Caco-2 (cell line): ENCODE measurements around the gene TMCC1. TPM values are rescaled to one million over a fixed set of nuclear protein-coding genes. Genes with fewer than 3 reads are reported as not detected.
A peak's percentile ranks its signal among the peaks of the same experiment; 100 is the strongest.

Experiments
- BruUV-seq: library from RNA; stranded (reverse); fragments of 400-500 nt; replicated peaks from 2 replicates; lab custom pipeline; 2021; lab: Mats Ljungman, UMichigan
- CTCF ChIA-PET: fragments of 300-600 bp; sonication (Branson Sonifier 250); formaldehyde crosslinking; loops from one replicate; lab custom pipeline; 2022; ENCODE audit warnings: antibody characterized with exemption; lab: Charles Lee
- POLR2A ChIA-PET: fragments of 300-600 bp; sonication (Branson Sonifier 250); formaldehyde crosslinking; loops from one replicate; lab custom pipeline; 2022; ENCODE audit warnings: antibody characterized with exemption; lab: Charles Lee
- DNase-seq, 2 experiments: peaks; one replicate each; pipeline versions ENCODE4 v3.0.0 to v3.0.0-alpha.2; 2020 to 2022
- H3K27me3 ChIP-seq: replicated peaks from 2 replicates; pipeline ENCODE4 v1.6.0; 2011; ENCODE audit warnings: low read length; ENCODE audit not compliant: control insufficient read depth, insufficient read depth
- H3K36me3 ChIP-seq: 2 replicates; pipeline ENCODE4 v1.5.1; 2011; ENCODE audit warnings: low read length; ENCODE audit not compliant: control insufficient read depth, insufficient read depth
- H3K4me1 ChIP-seq: fragments of 250-450 bp; sonication (Bioruptor Pico); 2 replicates; pipeline ENCODE4 v1.5.1; 2020; ENCODE audit warnings: mild to moderate bottlenecking
- H3K4me3 ChIP-seq: 2 replicates; pipeline ENCODE4 v1.5.1; 2011; ENCODE audit warnings: low read depth, mild to moderate bottlenecking, control low read depth, low read length
- H3K9me3 ChIP-seq: fragments of 250-450 bp; sonication (Bioruptor Pico); 2 replicates; pipeline ENCODE4 v1.5.1; 2020; ENCODE audit warnings: mild to moderate bottlenecking, moderate library complexity
- H3K27ac Mint-ChIP-seq: one replicate; pipeline ENCODE4 v1.8.0; 2022; ENCODE audit warnings: mixed read lengths; ENCODE audit not compliant: unreplicated experiment
- H3K27me3 Mint-ChIP-seq: one replicate; pipeline ENCODE4 v1.8.0; 2022; ENCODE audit warnings: mixed read lengths; ENCODE audit not compliant: insufficient read depth, unreplicated experiment
- H3K36me3 Mint-ChIP-seq: one replicate; pipeline ENCODE4 v1.8.0; 2022; ENCODE audit warnings: mild to moderate bottlenecking, mixed read lengths; ENCODE audit not compliant: insufficient read depth, unreplicated experiment
- H3K4me1 Mint-ChIP-seq: one replicate; pipeline ENCODE4 v1.8.0; 2022; ENCODE audit warnings: low read depth, mixed read lengths; ENCODE audit not compliant: unreplicated experiment
- H3K4me3 Mint-ChIP-seq: one replicate; pipeline ENCODE4 v1.8.0; 2022; ENCODE audit warnings: mild to moderate bottlenecking, moderate library complexity, mixed read lengths; ENCODE audit not compliant: unreplicated experiment
- H3K9me3 Mint-ChIP-seq: one replicate; pipeline ENCODE4 v1.8.0; 2022; ENCODE audit warnings: mixed read lengths; ENCODE audit not compliant: unreplicated experiment
- CTCF ChIP-seq, 2 experiments: fragments of 200-600 bp in 1 of 2; IDR thresholded peaks; 1 replicate in 1 of 2; 2 replicates in 1 of 2; pipeline versions ENCODE4 v1.5.1 to v1.8.0; 2011 to 2022; ENCODE audit warnings: antibody characterized with exemption in 1 of 2, control low read depth in 1 of 2, inconsistent platforms in 1 of 2, low read depth in 1 of 2, low read length in 1 of 2, mild to moderate bottlenecking in 1 of 2, moderate library complexity in 1 of 2; ENCODE audit not compliant: insufficient read depth in 1 of 2, severe bottlenecking in 1 of 2, unreplicated experiment in 1 of 2
- intact Hi-C: fragments of 100-400 bp; cut with micrococcal nuclease; formaldehyde crosslinking; loops from one replicate; pipeline ENCODE4 v1.10.0; 2022; ENCODE audit not compliant: unreplicated experiment
- total RNA-seq: library from RNA; stranded (reverse); gene quantifications from 2 replicates; pipeline ENCODE4 v1.2.3, GENCODE V29; 2022

The TMCC1 gene
- total RNA-seq, 1 experiment from 2014 or later, result 27.8 TPM

GRCh38 chr3:129829640-129830039 lies 63.9 kb downstream of the TMCC1 start:
- no peaks in the 10 kb centered on the region for H3K36me3 ChIP-seq
- peak; percentile 56 to 59 for DNase-seq
- H3K9me3 ChIP-seq, result no peaks in the 10 kb centered on the region
- H3K4me1 ChIP-seq, result 0 out of 2 replicates have a peak, but pooled peaks cover 9% of the 10 kb centered on the region
- H3K27me3 ChIP-seq, result no peaks in the 10 kb centered on the region
- POLR2A ChIA-PET, result no interaction called here
- Mint-ChIP-seq H3K36me3 (peaks cover 6% of the 10 kb centered on the region), H3K9me3 (no peaks in the 10 kb centered on the region), H3K27me3 (no peaks in the 10 kb centered on the region), H3K4me1 (peaks cover 20% of the 10 kb centered on the region), H3K27ac (no peak overlapping the region), H3K4me3 (no peak overlapping the region)
- H3K4me3 ChIP-seq, result no peak overlapping the region
- no TSS peak for BruUV-seq
- peak; percentile 54 to 69 for TF ChIP-seq CTCF (IDR thresholded peaks at IDR 0.05; ENCODE audit: insufficient read depth in 1 of 2, low read depth in 1 of 2, low read length in 1 of 2, severe bottlenecking in 1 of 2, unreplicated experiment in 1 of 2)
- CTCF ChIA-PET, result interaction anchor here (0.7 to 1.9 kb wide), 4 partner anchors 129 to 446 kb away, joined by 3 to 9 read pairs (median 6); no protein-coding TSS in a partner anchor
- intact Hi-C loops, result loop anchor here (1.0 kb wide), 5 partner anchors 105 to 446 kb away; no protein-coding TSS in a partner anchor

DNA sequence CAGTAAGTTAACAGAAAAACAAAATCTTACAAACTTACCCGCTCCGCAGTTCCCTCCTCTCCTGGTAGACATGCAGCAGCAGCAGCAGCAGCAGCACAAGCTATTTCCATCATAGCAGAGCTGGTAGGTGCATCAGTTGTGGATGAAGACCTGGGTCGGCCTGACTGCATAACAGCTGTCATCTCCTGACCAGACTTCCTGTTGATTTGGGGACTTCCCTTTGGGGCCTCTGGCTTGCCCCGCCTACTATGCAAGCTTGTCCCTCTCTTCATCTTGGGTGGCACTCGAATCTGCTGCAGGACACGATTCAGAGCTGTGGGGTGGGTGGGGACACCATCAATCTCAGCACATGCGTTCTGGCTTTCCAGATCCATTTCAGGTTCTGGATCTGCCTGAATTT lies 65.7 kb downstream of the TMCC1 start:
- H3K27me3 ChIP-seq, result no peaks in the 10 kb centered on the region
- Mint-ChIP-seq H3K4me1 (peaks cover 14% of the 10 kb centered on the region), H3K36me3 (peaks cover 6% of the 10 kb centered on the region), H3K27ac (no peak overlapping the region), H3K27me3 (no peaks in the 10 kb centered on the region), H3K9me3 (no peaks in the 10 kb centered on the region), H3K4me3 (no peak overlapping the region)
- CTCF ChIA-PET, result no interaction called here
- BruUV-seq, result no TSS peak
- no peak for TF ChIP-seq CTCF (IDR thresholded peaks at IDR 0.05; ENCODE audit: insufficient read depth in 1 of 2, low read depth in 1 of 2, low read length in 1 of 2, severe bottlenecking in 1 of 2, unreplicated experiment in 1 of 2)
- POLR2A ChIA-PET, result no interaction called here
- H3K36me3 ChIP-seq, result no peaks in the 10 kb centered on the region
- no peak for DNase-seq
- no peaks in the 10 kb centered on the region for H3K9me3 ChIP-seq
- intact Hi-C loops, result no loop called here
- H3K4me1 ChIP-seq, result peaks cover 12% of the 10 kb centered on the region; the same call in 1 of the 2 replicates
- H3K4me3 ChIP-seq, result no peak overlapping the region

- H3K4me3 Mint-ChIP-seq, result no peak overlapping the region
- no peak overlapping the region for H3K27ac Mint-ChIP-seq
- Histone ChIP-seq H3K4me1 (peaks cover 12% of the 10 kb centered on the region; the same call in 1 of the 2 replicates), H3K27me3 (no peaks in the 10 kb centered on the region), H3K9me3 (no peaks in the 10 kb centered on the region), H3K4me3 (no peak overlapping the region), H3K36me3 (no peaks in the 10 kb centered on the region)
- POLR2A ChIA-PET, result no interaction called here
- peaks cover 14% of the 10 kb centered on the region for H3K4me1 Mint-ChIP-seq
- peak; percentile 58 to 77 for TF ChIP-seq CTCF (IDR thresholded peaks at IDR 0.05; ENCODE audit: insufficient read depth in 1 of 2, low read depth in 1 of 2, low read length in 1 of 2, severe bottlenecking in 1 of 2, unreplicated experiment in 1 of 2)
- intact Hi-C loops, result loop anchor here (1.0 kb wide), 3 partner anchors 175 to 335 kb away; no protein-coding TSS in a partner anchor
- BruUV-seq, result no TSS peak
- no peaks in the 10 kb centered on the region for H3K9me3 Mint-ChIP-seq
- CTCF ChIA-PET, result interaction anchor here (1.4 kb wide), 1 partner anchor 197 kb away, joined by 9 read pairs; no protein-coding TSS in a partner anchor
- H3K36me3 Mint-ChIP-seq, result no peaks in the 10 kb centered on the region
- peak; percentile 47 to 72 for DNase-seq
- H3K27me3 Mint-ChIP-seq, result no peaks in the 10 kb centered on the region
Observed at GRCh38 chr3:129824926-129825541, 68.5 kb downstream of the TMCC1 start.
